Hepatocyte (in vitro differentiated cells): Measurements from ENCODE around the gene INPP5B. TPM values are rescaled to one million over a fixed set of nuclear protein-coding genes. Genes with fewer than 3 reads are reported as not detected.

Source experiments
- DNase-seq: peaks from one replicate; pipeline ENCODE4 v3.0.0-alpha.2; 2016; ENCODE audit warnings: low spot score
- H2AFZ ChIP-seq: fragments of 200-600 bp; sonication (generic); 2 replicates; pipeline ENCODE4 v1.6.0; 2016; ENCODE audit warnings: antibody characterized with exemption, mild to moderate bottlenecking
- H3K27ac ChIP-seq: fragments of 200-600 bp; sonication (generic); 2 replicates; pipeline ENCODE4 v1.5.1; 2016; ENCODE audit warnings: mild to moderate bottlenecking
- H3K27me3 ChIP-seq: fragments of 200-600 bp; sonication (generic); 2 replicates; pipeline ENCODE4 v1.6.1; 2016
- H3K36me3 ChIP-seq: fragments of 200-600 bp; sonication (generic); replicated peaks from 2 replicates; pipeline ENCODE4 v1.5.1; 2016; ENCODE audit warnings: low read depth; ENCODE audit not compliant: insufficient read depth
- H3K4me1 ChIP-seq: fragments of 200-600 bp; sonication (generic); 2 replicates; pipeline ENCODE4 v1.5.1; 2016; ENCODE audit warnings: mild to moderate bottlenecking, moderate library complexity; ENCODE audit not compliant: insufficient read depth
- H3K4me2 ChIP-seq: fragments of 200-600 bp; sonication (generic); 2 replicates; pipeline ENCODE4 v1.6.0; 2016
- H3K4me3 ChIP-seq: fragments of 200-600 bp; sonication (generic); 2 replicates; pipeline ENCODE4 v1.5.1; 2016; ENCODE audit warnings: mild to moderate bottlenecking
- H3K79me2 ChIP-seq: fragments of 200-600 bp; sonication (generic); 2 replicates; pipeline ENCODE4 v1.6.0; 2017; ENCODE audit warnings: mild to moderate bottlenecking
- H3K9me2 ChIP-seq: fragments of 200-600 bp; sonication (generic); replicated peaks from 2 replicates; pipeline ENCODE4 v1.6.0; 2017; ENCODE audit warnings: mild to moderate bottlenecking; ENCODE audit not compliant: insufficient read depth
- H3K9me3 ChIP-seq: fragments of 200-600 bp; sonication (generic); 2 replicates; pipeline ENCODE4 v1.5.1; 2016; ENCODE audit warnings: low read depth, mild to moderate bottlenecking
- H4K20me1 ChIP-seq: fragments of 200-600 bp; sonication (generic); 2 replicates; pipeline ENCODE4 v1.6.0; 2016; ENCODE audit warnings: mild to moderate bottlenecking; ENCODE audit not compliant: insufficient read depth, poor library complexity, severe bottlenecking
- CTCF ChIP-seq: fragments of 200-600 bp; sonication (generic); IDR thresholded peaks from 2 replicates; pipeline ENCODE4 v1.5.1; 2016; ENCODE audit warnings: antibody characterized with exemption, mild to moderate bottlenecking; ENCODE audit not compliant: poor library complexity
- EZH2 ChIP-seq: fragments of 200-600 bp; sonication (generic); IDR thresholded peaks from 2 replicates; pipeline ENCODE4 v1.6.1; 2016; ENCODE audit warnings: antibody characterized with exemption, mild to moderate bottlenecking, borderline replicate concordance
- EZH2phosphoT487 ChIP-seq: fragments of 200-600 bp; sonication (generic); IDR thresholded peaks from one replicate; pipeline ENCODE4 v1.6.1; 2018; ENCODE audit warnings: antibody characterized with exemption, mild to moderate bottlenecking, low read depth, moderate library complexity; ENCODE audit not compliant: unreplicated experiment, severe bottlenecking
- WGBS: methylation state at CpG from one replicate; pipeline ENCODE4 v1.1.6; 2016; ENCODE audit warnings: low lambda C conversion rate; ENCODE audit errors: missing lambda C conversion rate; 5-methylcytosine and 5-hydroxymethylcytosine counted together
- polyA plus RNA-seq: library from polyadenylated mRNA; unstranded; fragments of >200 nt; fragmentation: Nextera tagmentation; extraction: Ambion mirVana; gene quantifications from 2 replicates; pipeline ENCODE4 v1.2.1, GENCODE V29; 2016
- total RNA-seq: library from RNA; depleted of rRNA; stranded (reverse); fragments of >200 nt; gene quantifications from 2 replicates; pipeline ENCODE4 v1.2.3, GENCODE V29; 2014

Gene INPP5B
- total and polyA plus RNA-seq, 2 experiments from 2014 or later = 9.3 to 18.3 TPM

- Histone ChIP-seq H3K27me3 (no peaks in the 10 kb centered on the region), H3K9me3 (no peaks in the 10 kb centered on the region), H3K79me2 (no peaks in the 10 kb centered on the region), H3K4me1 (peaks cover 6% of the 10 kb centered on the region), H4K20me1 (no peaks in the 10 kb centered on the region), H2AFZ (no peak overlapping the region), H3K9me2 (no peaks in the 10 kb centered on the region), H3K4me3 (no peak overlapping the region), H3K27ac (peak overlapping the region; percentile 34), H3K4me2 (peak overlapping the region; percentile 33), H3K36me3 (no peaks in the 10 kb centered on the region)
- 68% methylated on average over 3 of the region's 3 CpGs for WGBS
- DNase-seq = no peak
- TF ChIP-seq CTCF (no peak), EZH2phosphoT487 (no peak)
Measured at GRCh38 chr1:37955685-37956084, 8.8 kb upstream of the INPP5B start.

- no peaks in the 10 kb centered on the region for H4K20me1 ChIP-seq
- H3K36me3 ChIP-seq = no peaks in the 10 kb centered on the region
- H3K9me2 ChIP-seq = no peaks in the 10 kb centered on the region
- TF ChIP-seq EZH2 (no peak), EZH2phosphoT487 (no peak)
- DNase-seq = no peak
- H3K79me2 ChIP-seq = no peaks in the 10 kb centered on the region
- peaks cover 6% of the 10 kb centered on the region for H3K4me1 ChIP-seq
- 63% methylated on average over 3 of the region's 3 CpGs for WGBS
- H3K27ac ChIP-seq = no peak overlapping the region
- no peak overlapping the region for H3K4me3 ChIP-seq
- no peaks in the 10 kb centered on the region for H3K27me3 ChIP-seq
- H3K4me2 ChIP-seq = no peak overlapping the region
- no peak overlapping the region for H2AFZ ChIP-seq
- no peaks in the 10 kb centered on the region for H3K9me3 ChIP-seq
Measured at GRCh38 chr1:37954316-37954971, 7.6 kb upstream of the INPP5B start.

DNA sequence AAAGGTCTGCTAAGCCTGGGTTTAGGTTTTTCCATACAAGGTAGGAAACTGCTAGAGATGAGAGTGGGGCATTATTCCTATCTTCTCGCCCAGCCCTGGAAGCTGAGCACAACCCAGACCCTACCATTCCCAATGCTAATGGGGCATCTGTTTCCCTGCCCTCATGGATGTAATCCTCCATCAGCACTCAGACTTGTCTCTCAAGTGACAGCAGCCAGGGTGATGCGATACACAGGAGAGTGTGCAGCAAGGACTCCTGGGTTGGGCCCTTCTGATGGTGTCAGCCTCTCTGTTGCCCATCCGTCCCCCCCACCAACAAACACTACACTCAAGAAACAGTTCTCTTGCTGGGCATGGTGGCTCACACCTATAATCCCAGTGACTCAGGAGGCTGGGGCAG, 5.9 kb upstream of the INPP5B start:
- H3K9me2 ChIP-seq = no peaks in the 10 kb centered on the region
- H4K20me1 ChIP-seq = no peaks in the 10 kb centered on the region
- DNase-seq = no peak
- H3K27me3 ChIP-seq = no peaks in the 10 kb centered on the region
- WGBS = 67% methylated on average over 3 of the region's 3 CpGs
- no peak overlapping the region for H3K4me3 ChIP-seq
- H3K27ac ChIP-seq = no peak overlapping the region
- no peaks in the 10 kb centered on the region for H3K9me3 ChIP-seq
- H3K79me2 ChIP-seq = no peaks in the 10 kb centered on the region
- no peaks in the 10 kb centered on the region for H3K36me3 ChIP-seq
- no peak overlapping the region for H2AFZ ChIP-seq
- H3K4me2 ChIP-seq = no peak overlapping the region
- TF ChIP-seq EZH2 (no peak), CTCF (no peak), EZH2phosphoT487 (no peak)
- peaks cover 6% of the 10 kb centered on the region for H3K4me1 ChIP-seq

DNA sequence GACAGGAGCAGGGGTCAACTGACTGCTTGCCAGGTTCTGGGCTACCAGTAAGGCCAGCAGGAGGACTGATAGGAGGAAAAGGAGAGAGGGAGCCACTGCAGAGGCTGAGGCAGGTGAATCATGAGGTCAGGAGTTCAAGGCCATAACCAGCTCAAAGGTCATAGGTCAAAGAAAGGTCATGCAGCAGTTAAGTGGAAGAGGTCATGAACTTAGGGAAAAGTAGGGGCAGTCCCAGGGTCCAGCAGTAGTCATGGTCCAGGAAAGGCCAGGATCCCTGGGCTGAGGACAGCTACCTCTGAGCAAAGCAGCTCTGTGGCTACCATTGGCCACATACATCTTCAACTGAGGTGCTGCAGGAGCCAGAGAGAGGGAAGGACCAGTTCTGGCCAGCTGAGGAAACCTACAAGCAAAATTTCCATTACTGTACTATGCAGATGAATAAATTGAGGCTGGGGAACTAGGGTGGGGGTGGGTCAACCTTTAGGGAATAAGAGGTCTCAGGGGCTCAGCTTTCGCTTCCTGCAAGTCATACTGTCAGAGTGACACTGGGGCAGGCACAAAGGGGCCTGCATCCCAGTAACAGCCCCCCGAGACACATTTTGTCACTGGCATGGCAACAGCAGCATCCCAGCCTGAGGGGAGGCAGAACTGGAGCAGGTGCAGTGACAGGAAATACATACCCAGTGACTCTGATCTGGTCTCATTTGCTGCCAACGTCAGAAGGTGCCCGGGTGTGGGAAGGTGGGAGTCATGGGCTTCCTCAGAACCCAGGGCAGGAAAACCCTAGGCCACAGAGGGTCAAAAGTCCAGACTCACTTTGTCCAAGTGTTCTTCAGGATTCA, 5.2 kb upstream of the INPP5B start:
- Histone ChIP-seq H3K27ac (no peak overlapping the region), H3K27me3 (no peaks in the 10 kb centered on the region), H3K4me3 (no peak overlapping the region), H3K36me3 (no peaks in the 10 kb centered on the region), H3K9me3 (no peaks in the 10 kb centered on the region), H3K4me2 (no peak overlapping the region), H3K4me1 (peaks cover 11% of the 10 kb centered on the region), H3K79me2 (no peaks in the 10 kb centered on the region), H2AFZ (no peak overlapping the region), H3K9me2 (no peaks in the 10 kb centered on the region), H4K20me1 (no peaks in the 10 kb centered on the region)
- DNase-seq = no peak
- no peak for TF ChIP-seq EZH2phosphoT487
- no peak for TF ChIP-seq CTCF
- no peak for TF ChIP-seq EZH2
- 84% methylated on average over 4 of the region's 4 CpGs for WGBS
